K562 (cell line): ENCODE data around the gene LSM11. TPM values are rescaled to one million over a fixed set of nuclear protein-coding genes. Genes with fewer than 3 reads are reported as not detected.

Experiments used
- ATF3 ChIP-seq, 2 experiments: fragments of 450-650 bp in 1 of 2; sonication (generic) in 1 of 2; formaldehyde crosslinking in 1 of 2; IDR thresholded peaks in 1 of 2; conservative IDR thresholded peaks in 1 of 2; 2 replicates each; pipeline versions ENCODE4 v1.6.1 to v1.8.1; 2016 to 2023; ENCODE audit warnings: mild to moderate bottlenecking in 2 of 2, moderate library complexity in 2 of 2, inconsistent platforms in 1 of 2, missing genetic modification reagents in 1 of 2
- CBX1 ChIP-seq: sonication (generic); IDR thresholded peaks from 2 replicates; pipeline ENCODE4 v1.6.1; 2016; ENCODE audit warnings: antibody characterized with exemption, low read depth, mild to moderate bottlenecking
- IRF9 ChIP-seq: fragments of 450-650 bp; IDR thresholded peaks from 2 replicates; pipeline ENCODE4 v1.6.1; 2016; ENCODE audit warnings: missing biosample characterization, missing genetic modification characterization
- L3MBTL2 ChIP-seq: fragments of 450-650 bp; IDR thresholded peaks from 2 replicates; pipeline ENCODE4 v1.6.1; 2016; ENCODE audit warnings: mild to moderate bottlenecking, moderate library complexity
- PREB ChIP-seq: sonication (generic); formaldehyde crosslinking; IDR thresholded peaks from 2 replicates; pipeline ENCODE4 v1.8.1; 2023; ENCODE audit warnings: mild to moderate bottlenecking, missing genetic modification reagents
- SOX6 ChIP-seq: fragments of 450-650 bp; IDR thresholded peaks from 2 replicates; pipeline ENCODE4 v1.6.1; 2014; ENCODE audit warnings: mild to moderate bottlenecking
- STAT6 ChIP-seq: sonication (generic); formaldehyde crosslinking; IDR thresholded peaks from 2 replicates; pipeline ENCODE4 v1.8.1; 2023; ENCODE audit warnings: mild to moderate bottlenecking, missing genetic modification reagents
- TAF15 ChIP-seq: fragments of 200-400 bp; formaldehyde crosslinking; IDR thresholded peaks from 2 replicates; pipeline ENCODE4 v1.6.1; 2017; ENCODE audit warnings: mild to moderate bottlenecking, low read depth, low read length, moderate library complexity
- TAF7 ChIP-seq: fragments of 450-650 bp; IDR thresholded peaks from 2 replicates; pipeline ENCODE4 v1.6.1; 2016; ENCODE audit warnings: missing genetic modification characterization, missing compliant biosample characterization
- TFAP4 ChIP-seq: sonication (generic); formaldehyde crosslinking; IDR thresholded peaks from 2 replicates; pipeline ENCODE4 v1.8.0; 2022; ENCODE audit warnings: missing genetic modification reagents, mild to moderate bottlenecking, moderate library complexity, borderline replicate concordance
- U2AF2 ChIP-seq: fragments of 200-400 bp; formaldehyde crosslinking; optimal IDR thresholded peaks from 2 replicates; pipeline ENCODE3; 2017; ENCODE audit warnings: low read depth, mild to moderate bottlenecking, low read length
- ZBTB7A ChIP-seq: IDR thresholded peaks from 2 replicates; pipeline ENCODE4 v1.6.1; 2011; ENCODE audit warnings: low read depth, mild to moderate bottlenecking, low read length, moderate library complexity, borderline replicate concordance; ENCODE audit not compliant: control insufficient read depth
- polyA plus RNA-seq, 8 experiments: library from polyadenylated mRNA; depleted of rRNA in 4 of 8; stranded (reverse) in 5 of 8; unstranded in 3 of 8; fragments of >200 nt; fragmentation: Nextera tagmentation in 2 of 8; fragmentation: Illumina TruSeq in 1 of 8; extraction: Ambion mirVana in 2 of 8; extraction: Trizol in 1 of 8; gene quantifications; 2 replicates each; pipeline versions ENCODE4 v1.2.1 to v1.2.3, GENCODE V29; 2011 to 2014; ENCODE audit warnings: inconsistent platforms in 1 of 8, missing spikeins in 1 of 8
- total RNA-seq, 7 experiments: library from RNA; depleted of rRNA in 6 of 7; stranded (reverse); fragments of >200 nt in 6 of 7; fragmentation: Illumina TruSeq in 2 of 7; extraction: Trizol in 2 of 7; gene quantifications; 2 replicates each; pipeline versions ENCODE4 v1.2.1 to v1.2.3, GENCODE V29; 2011 to 2021; ENCODE audit warnings: low replicate concordance in 1 of 7
- TF ChIP-seq, protein P1 (sequence below), 2 experiments: fragments of 150-350 bp in 1 of 2; IDR thresholded peaks; 2 replicates each; pipeline ENCODE4 v1.6.1; 2012 to 2016; ENCODE audit warnings: low read depth in 2 of 2, low read length in 2 of 2, mild to moderate bottlenecking in 1 of 2, moderate library complexity in 1 of 2

LSM11 gene
- total and polyA plus RNA-seq, 9 of the 15 experiments (the other 6 are each of a cell fraction or from before 2014, with no cell fraction given) = 1.8 to 9.4 (median 4.7) TPM

GRCh38 chr5:157743163-157744050, at the start of gene LSM11 (continued):
- TF ChIP-seq TFAP4 (CRISPR knock-in tag) (peak; percentile 69), U2AF2 (no peak), ZBTB7A (peak; percentile 61; the same call in 1 of the 2 replicates), TAF7 (tag) (no peak), STAT6 (CRISPR knock-in tag) (0 out of 2 replicates have a peak, but pooled peaks have one; percentile 42), IRF9 (tag) (no peak), TAF15 (no peak), ATF3 (IDR thresholded peaks at IDR 0.05) (no peak), ATF3 (CRISPR knock-in tag; conservative IDR thresholded peaks at IDR 0.05) (0 out of 2 replicates have a peak, but pooled peaks have one; percentile 45), CBX1 (peak; percentile 75; the same call in 1 of the 2 replicates), L3MBTL2 (peak; percentile 83), PREB (no peak), SOX6 (peak; percentile 27; the same call in 1 of the 2 replicates)
- TF ChIP-seq, protein P1, sequence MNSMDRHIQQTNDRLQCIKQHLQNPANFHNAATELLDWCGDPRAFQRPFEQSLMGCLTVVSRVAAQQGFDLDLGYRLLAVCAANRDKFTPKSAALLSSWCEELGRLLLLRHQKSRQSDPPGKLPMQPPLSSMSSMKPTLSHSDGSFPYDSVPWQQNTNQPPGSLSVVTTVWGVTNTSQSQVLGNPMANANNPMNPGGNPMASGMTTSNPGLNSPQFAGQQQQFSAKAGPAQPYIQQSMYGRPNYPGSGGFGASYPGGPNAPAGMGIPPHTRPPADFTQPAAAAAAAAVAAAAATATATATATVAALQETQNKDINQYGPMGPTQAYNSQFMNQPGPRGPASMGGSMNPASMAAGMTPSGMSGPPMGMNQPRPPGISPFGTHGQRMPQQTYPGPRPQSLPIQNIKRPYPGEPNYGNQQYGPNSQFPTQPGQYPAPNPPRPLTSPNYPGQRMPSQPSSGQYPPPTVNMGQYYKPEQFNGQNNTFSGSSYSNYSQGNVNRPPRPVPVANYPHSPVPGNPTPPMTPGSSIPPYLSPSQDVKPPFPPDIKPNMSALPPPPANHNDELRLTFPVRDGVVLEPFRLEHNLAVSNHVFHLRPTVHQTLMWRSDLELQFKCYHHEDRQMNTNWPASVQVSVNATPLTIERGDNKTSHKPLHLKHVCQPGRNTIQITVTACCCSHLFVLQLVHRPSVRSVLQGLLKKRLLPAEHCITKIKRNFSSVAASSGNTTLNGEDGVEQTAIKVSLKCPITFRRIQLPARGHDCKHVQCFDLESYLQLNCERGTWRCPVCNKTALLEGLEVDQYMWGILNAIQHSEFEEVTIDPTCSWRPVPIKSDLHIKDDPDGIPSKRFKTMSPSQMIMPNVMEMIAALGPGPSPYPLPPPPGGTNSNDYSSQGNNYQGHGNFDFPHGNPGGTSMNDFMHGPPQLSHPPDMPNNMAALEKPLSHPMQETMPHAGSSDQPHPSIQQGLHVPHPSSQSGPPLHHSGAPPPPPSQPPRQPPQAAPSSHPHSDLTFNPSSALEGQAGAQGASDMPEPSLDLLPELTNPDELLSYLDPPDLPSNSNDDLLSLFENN (IDR thresholded peaks at IDR 0.05; ENCODE audit: low read depth in 2 of 2, low read length in 2 of 2) = peak in 1 of 2 experiments; percentile 56; a peak in 1 of 4 replicates
